GM12865 (cell line): Measurements from ENCODE around the gene GABRB2.
A peak's percentile ranks its signal among the peaks of the same experiment; 100 is the strongest.

ENCODE experiments used
- DNase-seq: peaks from one replicate; pipeline ENCODE4 v3.0.0; 2010; ENCODE audit warnings: low read depth
- H3K4me3 ChIP-seq: 2 replicates; pipeline ENCODE4 v1.5.1; 2011; ENCODE audit warnings: mild to moderate bottlenecking, low read depth, low read length, control low read depth
- TF ChIP-seq, protein P1 (sequence below): IDR thresholded peaks from 2 replicates; pipeline ENCODE4 v1.5.1; 2011; ENCODE audit warnings: low read length, control low read depth, low read depth, inconsistent platforms; ENCODE audit not compliant: insufficient read depth; ENCODE audit errors: missing control alignments

GABRB2 gene

DNA sequence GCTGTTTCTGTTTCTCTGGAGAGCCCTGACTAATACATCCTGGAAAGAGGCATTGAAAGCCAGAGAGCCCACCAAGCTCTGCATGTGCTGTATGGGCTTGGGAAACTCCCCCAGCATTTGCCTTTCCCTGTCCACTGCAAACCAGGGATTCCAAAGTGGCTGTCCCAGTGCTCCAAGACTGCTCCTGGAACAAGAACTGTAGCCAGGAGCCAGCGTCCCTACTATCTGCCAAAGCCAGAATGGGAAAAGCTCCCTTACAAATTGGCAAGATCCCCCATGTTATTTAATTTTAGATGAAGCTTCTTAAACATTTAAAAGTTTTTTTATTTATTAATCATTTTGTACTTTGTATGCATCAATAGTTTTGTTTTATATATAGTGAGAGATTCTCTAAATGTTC, 263.2 kb downstream of the GABRB2 start:
- TF ChIP-seq, protein P1, sequence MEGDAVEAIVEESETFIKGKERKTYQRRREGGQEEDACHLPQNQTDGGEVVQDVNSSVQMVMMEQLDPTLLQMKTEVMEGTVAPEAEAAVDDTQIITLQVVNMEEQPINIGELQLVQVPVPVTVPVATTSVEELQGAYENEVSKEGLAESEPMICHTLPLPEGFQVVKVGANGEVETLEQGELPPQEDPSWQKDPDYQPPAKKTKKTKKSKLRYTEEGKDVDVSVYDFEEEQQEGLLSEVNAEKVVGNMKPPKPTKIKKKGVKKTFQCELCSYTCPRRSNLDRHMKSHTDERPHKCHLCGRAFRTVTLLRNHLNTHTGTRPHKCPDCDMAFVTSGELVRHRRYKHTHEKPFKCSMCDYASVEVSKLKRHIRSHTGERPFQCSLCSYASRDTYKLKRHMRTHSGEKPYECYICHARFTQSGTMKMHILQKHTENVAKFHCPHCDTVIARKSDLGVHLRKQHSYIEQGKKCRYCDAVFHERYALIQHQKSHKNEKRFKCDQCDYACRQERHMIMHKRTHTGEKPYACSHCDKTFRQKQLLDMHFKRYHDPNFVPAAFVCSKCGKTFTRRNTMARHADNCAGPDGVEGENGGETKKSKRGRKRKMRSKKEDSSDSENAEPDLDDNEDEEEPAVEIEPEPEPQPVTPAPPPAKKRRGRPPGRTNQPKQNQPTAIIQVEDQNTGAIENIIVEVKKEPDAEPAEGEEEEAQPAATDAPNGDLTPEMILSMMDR = no peak
- H3K4me3 ChIP-seq = no peak overlapping the region
- DNase-seq = no peak

DNA sequence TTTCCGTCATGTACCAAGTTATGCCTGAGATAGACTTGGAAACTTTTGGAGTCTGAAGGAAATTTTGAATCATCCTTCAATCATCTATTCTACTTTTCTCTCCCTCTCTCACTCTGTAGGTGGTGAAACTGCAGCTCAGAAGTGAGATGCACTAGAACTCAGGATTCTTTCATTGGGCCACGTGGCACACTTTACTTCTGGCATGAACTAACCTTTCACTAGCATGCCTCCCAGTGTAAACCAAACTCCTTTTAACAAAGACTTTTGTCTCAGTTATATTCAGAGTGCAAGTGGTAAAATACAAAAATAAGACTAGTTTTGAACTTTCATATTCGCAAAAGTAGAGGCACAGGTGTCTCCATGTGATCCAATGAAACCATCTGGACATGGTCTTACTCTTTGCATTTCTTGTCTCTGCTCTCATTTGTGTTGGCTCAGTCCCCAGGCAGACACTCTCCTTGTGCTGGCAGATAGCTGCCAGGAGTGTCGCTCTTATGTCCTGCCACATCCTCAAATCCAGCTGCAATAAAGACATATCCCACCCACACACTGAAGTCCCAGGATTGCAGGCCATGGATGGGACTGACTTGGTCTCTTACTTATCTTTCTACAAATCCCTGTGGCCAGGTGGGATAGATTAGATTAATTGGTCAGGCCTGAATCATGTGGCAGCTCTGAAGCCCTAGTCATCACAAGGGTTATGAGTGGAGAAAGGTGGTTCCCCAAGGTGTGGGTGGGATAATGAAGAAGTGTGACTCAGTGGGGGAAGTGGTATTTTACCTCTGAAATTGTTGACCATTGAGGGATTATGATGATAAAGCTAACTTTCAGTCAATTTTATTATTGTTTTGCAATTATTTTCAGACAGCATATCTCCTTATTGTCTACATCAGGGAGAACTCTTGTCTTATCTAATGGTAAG, 267.5 kb downstream of the GABRB2 start:
- TF ChIP-seq, protein P1 = no peak

DNA sequence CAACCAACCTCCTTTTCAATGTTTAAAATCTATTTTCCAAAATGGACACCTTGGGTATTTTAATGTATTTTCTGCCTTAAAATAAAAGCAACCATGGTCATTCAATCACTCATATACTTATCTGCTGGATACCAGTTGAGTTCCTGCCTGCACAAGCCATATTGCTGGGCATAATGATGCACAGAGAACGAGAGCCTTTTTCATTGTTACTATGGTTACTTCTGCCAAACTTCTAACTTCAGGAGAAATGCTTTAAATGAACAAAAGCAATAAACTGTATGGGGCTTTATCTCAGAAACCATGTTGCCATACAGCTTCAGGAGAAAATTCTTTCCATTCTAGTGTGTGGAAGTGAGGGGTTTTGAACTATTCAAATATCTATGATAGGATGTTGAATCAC, 269.5 kb downstream of the GABRB2 start:
- TF ChIP-seq, protein P1 = no peak
- no peak for DNase-seq
- H3K4me3 ChIP-seq = no peak overlapping the region

More for the DNA sequence above, 267.5 kb downstream of the GABRB2 start:
- H3K4me3 ChIP-seq = no peak overlapping the region
- DNase-seq = peak; percentile 15

DNA sequence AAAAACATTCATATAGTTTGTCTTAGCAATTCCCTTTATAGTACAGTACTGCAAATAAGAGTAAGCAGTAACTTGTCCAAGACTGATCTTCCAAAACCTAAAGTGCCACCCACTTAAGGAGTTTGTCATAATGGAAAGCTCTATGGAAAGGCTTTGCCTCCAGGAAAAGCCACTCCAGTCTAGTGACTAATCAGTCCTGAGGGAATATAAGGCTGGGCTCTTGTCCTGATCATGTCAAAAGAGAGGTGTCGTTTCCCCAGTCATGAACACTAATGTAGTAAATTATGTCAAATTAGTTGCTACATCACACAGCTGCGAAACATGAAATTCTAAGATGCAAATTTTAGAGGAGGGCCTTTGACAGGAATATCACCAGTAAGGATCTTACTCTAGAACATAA, 271.6 kb downstream of the GABRB2 start:
- H3K4me3 ChIP-seq = no peak overlapping the region
- TF ChIP-seq, protein P1 = no peak
- DNase-seq = no peak

DNA sequence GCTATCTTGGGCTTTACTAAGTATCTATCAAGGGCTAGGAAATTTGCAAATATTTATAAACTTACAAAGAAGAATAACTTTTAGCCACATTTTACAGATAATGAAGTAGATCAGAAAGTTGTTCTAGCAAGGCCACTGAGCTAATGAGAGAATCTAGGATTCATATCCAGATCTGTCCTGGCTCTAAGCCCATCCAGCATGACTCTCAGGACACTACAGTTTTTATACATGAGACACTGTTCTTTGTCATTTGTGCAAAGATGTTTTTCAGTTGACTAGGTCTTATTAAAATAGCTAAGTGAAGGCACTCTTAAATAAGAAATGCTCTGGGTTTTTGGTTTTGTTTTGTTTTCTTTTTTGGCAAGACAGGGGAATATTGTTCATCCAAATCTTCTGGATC, 273.1 kb downstream of the GABRB2 start:
- DNase-seq = no peak
- TF ChIP-seq, protein P1 = no peak
- H3K4me3 ChIP-seq = no peak overlapping the region

DNA sequence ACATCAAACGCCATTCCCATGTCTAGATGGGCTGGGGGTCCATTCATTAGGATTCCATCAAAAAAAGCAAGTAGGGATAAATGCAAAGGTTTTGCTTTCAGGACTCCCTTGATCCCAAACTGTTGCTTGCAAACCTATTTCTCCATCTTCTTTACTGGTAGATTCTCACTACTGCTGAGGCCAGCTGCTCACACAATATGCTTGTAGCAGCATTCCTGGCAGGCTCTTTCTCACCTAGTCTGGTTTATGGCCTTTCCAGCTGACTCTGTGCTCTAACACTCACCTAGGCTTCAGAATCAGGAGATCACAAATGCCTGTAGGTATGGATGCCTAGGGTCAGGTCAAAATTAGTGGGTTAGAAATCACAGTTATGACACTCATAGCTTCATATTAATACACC, 274.7 kb downstream of the GABRB2 start:
- no peak overlapping the region for H3K4me3 ChIP-seq

More for the DNA sequence above, 274.7 kb downstream of the GABRB2 start:
- no peak for DNase-seq
- TF ChIP-seq, protein P1 = no peak
